DMS114 treated with DMSO at 0.1 percent for 48 hours (cell line): ENCODE measurements around the gene LRRC26.
"Not testable (repeated sequence)": the region's sequence is repeated elsewhere in the genome, so short reads cannot be mapped to it uniquely, and the experiment has no call there.

Experiments
- DNase-seq: peaks from one replicate; lab custom pipeline; 2025; ENCODE audit not compliant: unreplicated experiment; lab: John Stamatoyannopoulos, UW

The LRRC26 gene

GRCh38 chr9:137139468-137140150 lies 30.2 kb downstream of the LRRC26 start:
- DNase-seq, result no peak

DNA sequence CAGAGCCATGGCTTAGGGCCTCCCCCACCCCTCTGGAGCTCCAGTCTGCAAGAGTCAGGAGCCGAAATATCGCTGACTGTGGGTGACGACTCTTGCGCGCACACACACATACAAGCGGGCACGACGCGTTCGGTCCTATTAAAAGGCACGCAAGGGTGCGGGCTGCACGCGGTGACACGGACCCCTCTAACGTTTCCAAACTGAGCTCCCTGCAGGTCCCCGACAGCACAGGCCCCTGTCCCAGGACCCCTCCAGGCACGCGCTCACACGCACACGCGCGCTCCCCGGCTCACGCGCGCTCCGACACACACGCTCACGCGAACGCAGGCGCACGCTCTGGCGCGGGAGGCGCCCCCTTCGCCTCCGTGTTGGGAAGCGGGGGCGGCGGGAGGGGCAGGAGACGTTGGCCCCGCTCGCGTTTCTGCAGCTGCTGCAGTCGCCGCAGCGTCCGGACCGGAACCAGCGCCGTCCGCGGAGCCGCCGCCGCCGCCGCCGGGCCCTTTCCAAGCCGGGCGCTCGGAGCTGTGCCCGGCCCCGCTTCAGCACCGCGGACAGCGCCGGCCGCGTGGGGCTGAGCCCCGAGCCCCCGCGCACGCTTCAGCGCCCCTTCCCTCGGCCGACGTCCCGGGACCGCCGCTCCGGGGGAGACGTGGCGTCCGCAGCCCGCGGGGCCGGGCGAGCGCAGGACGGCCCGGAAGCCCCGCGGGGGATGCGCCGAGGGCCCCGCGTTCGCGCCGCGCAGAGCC lies 31.0 kb downstream of the LRRC26 start, which contains the start of gene GRIN1:
Gene GRIN1 (plus strand): TSS at position 433 of the 746 bp plus-strand sequence. CDS start 333 bp downstream, outside the sequence.
- DNase-seq, result no peak

GRCh38 chr9:137138058-137138721 lies 31.7 kb downstream of the LRRC26 start:
- no peak for DNase-seq

GRCh38 chr9:137136881-137137607 lies 32.8 kb downstream of the LRRC26 start:
- no peak for DNase-seq

- DNase-seq, result no peak
Observed at GRCh38 chr9:137136261-137136880, 33.5 kb downstream of the LRRC26 start.

- DNase-seq, result not testable (repeated sequence)
Observed at GRCh38 chr9:137135154-137135553, 34.7 kb downstream of the LRRC26 start.

- DNase-seq, result no peak
Observed at GRCh38 chr9:137134191-137134590, 35.7 kb downstream of the LRRC26 start.

GRCh38 chr9:137130176-137130755 lies 39.6 kb downstream of the LRRC26 start:
- no peak for DNase-seq

- DNase-seq, result peak; percentile 78
Observed at GRCh38 chr9:137129456-137130175, 40.2 kb downstream of the LRRC26 start.

GRCh38 chr9:137128862-137129455 lies 40.9 kb downstream of the LRRC26 start:
- DNase-seq, result no peak

GRCh38 chr9:137128158-137128861 lies 41.5 kb downstream of the LRRC26 start:
- no peak for DNase-seq

DNA sequence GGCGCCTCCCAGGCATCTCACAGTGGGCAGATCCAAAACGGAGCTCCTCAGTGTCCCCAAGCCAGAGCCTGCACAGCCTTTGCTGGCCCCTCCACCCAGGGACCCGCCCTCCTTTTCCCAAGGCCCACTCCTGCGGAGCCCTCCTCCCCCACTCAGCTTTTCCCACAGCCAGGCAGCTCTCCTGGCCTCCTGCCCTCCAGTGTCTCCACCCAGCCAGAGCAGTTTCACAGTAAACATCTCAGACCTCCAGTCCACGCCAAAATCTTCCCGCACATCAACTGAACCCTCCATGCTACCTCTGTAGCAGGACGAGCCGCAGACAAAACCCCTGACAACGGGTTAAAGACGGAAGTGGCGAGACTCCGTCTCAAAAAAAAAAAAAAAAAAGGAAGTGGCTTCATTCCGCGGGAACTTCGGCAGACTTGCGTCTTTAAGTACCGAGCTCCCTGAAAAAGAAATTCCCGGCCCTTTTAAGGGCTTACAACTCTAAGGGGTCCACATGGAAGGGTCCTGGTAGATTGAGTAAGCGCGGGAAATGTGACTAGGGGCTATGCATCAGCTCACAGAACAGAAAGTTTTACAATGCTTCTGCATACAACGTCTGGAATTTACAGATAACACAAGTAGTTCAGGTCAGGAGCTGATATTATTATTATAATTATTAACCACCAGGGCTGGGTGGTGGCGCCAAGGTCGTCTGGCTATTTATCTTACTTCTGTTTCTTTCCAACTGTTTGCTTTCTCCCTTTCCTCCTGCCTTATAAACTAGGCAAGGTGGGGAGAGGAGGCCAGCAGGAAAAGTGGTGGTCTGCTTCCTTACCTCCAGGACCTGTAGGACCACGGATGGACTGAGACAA lies 42.3 kb downstream of the LRRC26 start:
- no peak for DNase-seq

- no peak for DNase-seq
Observed at GRCh38 chr9:137126786-137127185, 43.1 kb downstream of the LRRC26 start.

DNA sequence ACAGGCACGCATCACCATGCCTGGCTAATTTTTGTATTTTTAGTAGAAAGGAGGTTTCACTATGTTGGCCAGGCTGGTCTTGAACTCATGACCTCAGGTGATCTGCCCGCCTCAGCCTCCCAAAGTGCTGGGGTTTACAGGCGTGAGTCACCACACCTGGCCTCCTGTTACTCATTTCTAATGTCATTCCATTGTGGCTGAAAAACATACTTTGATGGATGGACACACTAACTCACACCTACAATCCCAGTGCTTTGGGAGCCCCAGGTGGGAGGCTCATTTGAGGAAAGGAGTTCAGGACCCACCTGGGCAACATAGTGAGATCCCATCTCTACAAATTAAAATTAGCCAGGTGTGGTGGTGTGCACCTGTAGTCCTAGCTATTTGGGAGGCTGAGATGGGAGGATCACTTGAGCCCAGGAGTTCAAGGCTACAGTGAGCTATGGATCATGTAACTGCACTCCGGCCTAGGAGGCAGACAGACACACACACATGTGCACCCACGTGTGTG lies 45.8 kb downstream of the LRRC26 start:
- not testable (repeated sequence) for DNase-seq

GRCh38 chr9:137123468-137123837 lies 46.4 kb downstream of the LRRC26 start:
- DNase-seq, result no peak

DNA sequence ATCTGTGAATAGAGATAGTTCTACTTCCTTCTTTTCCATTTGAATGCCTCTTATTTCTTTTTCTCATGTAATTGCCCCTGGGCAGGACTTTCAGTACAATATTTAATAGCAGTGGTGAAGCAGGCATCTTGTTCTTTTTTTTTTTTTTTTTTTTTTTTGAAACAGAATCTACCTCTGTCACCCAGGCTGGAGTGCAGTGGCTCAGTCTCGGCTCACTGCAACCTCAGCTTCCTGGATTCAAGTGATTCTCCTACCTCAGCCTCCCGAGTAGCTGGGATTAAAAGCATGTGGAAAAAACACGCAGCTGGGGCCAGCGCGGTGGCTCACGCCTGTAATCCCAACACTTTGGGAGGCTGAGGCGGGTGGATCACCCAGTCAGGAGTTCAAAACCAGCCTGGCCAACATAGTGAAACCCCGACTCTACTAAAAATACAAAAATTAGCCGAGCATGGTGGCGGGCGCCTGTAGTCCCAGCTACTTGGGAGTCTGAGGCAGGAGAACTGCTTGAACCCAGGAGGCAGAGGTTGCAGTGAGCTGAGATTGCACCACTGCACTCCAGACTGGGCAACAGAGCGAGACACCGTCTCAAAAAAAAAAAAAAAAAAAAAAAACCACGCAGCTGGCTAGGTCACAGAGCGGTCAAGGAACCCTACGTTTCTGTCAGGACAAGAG lies 46.9 kb downstream of the LRRC26 start:
- DNase-seq, result not testable (repeated sequence)
